HG02885 (cell line): Measurements from ENCODE around the gene ABCA3.

Experiments
- ATAC-seq: cut with Tn5 transposase; IDR thresholded peaks from one replicate; pipeline ENCODE4 v1.9.1; 2021; ENCODE audit warnings: mild to moderate bottlenecking; ENCODE audit not compliant: unreplicated experiment, poor library complexity

The ABCA3 gene

DNA sequence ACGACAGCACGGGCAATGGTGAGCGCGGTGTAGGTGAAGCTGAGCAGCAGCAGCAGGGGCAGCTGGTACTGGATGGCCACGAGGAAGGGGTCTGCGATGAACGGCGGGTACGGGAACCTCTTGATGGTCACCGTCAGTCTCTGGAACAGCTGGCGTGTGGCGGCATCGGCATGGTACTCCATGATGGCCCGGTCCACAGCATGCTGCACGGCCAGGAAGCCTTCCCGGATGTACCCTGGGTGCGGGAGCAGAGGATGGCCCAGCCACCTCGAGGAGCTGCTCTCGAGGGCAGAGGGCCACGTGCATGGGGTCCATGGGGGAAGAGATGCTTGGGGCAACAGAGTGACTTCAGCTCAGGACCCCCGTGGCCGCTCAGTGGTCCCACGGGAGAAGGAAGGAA, 20.9 kb downstream of the ABCA3 start:
- ATAC-seq, result no peak

DNA sequence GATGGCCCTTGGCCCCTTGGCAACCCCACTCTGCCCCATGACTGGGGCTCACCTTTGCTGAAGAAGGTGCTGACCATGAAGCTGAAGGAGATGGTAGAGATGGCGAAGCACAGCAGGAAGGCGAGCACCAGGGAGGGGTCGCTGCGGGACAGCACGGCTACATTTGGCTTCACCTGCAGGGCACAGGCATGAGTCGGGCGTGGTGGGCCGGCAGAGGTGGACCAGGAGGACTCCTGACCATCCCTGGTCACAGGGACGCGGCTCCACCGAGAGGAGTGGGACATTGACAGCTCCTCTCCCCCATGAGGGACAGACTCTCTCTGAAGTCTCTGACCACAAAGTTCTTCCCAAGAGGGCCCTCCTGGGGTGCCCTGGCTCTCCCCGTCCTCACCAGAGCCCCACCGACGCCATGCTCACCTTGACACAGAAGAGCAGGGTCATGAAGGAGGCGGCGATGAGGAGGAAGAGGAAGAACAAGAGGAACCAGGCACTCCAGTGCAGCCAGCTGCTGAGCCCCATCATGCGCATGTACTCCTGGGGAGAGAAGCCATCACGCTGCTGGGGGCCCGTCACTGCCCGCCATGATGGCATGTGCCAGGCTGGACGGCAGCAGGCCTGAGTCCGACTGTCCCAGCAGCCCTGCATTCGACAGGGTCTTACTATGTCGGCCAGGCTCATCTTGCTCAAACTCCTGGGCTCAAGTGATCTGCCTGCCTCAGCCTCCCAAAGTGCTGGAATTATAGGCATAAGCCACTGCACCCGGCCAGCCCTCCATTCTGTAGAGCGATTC, 23.1 kb downstream of the ABCA3 start:
- no peak for ATAC-seq

DNA sequence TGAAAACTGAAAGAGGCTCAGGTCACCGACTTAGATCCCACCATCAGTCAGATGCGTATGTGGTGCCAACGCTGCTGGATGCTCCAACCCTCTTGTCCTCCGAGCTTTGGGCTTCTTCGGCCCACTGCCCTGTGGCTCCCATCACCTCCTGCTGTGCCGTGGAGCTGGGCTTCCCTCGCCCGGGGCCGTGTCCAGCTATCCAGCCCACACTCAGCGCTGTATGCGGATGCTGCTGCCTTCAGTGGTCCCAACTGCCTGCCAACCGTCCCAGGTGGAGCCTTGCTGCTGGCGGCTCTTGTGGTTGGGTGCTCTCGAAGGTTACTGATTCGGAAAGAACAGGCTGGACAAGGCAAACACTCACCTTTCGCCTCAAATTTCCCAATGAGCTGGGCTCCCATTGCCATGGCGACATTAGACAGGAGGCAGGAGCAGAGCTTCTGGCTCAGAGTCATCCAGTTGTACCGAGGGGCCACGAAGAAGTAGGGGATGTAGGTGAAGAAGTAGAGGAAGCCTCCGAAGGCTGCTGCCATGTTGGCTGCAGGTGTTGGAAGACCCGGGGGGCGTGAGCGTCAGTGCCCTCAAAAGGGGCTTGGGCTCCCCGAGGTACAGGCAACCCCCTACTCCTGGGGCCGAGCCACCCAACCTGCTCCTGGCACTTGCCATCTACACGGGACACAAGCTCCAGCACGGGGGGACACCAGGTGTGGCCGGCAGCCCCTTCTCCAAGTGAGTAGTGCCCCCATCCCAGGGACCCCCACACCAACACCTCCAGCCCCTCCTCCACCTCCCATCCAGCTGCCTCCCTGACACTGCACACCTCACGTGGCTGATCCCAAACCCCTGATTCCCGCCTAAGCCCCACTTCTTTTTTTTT, 32.2 kb downstream of the ABCA3 start:
- no peak for ATAC-seq

DNA sequence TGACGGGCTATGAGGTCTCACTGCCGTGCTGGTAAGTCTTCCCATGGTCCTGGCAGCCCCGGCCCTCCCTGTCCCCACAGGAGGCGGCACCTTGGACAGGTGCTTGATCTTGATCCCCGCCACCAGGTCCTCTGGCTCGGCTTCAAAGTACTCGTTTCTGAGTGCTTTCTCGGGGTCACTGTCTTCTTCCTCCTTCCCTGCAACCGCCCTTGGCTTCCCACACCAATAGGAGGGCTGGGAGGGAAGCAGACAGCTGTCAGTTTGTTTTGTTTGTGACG, 40.7 kb downstream of the ABCA3 start:
- ATAC-seq, result no peak

DNA sequence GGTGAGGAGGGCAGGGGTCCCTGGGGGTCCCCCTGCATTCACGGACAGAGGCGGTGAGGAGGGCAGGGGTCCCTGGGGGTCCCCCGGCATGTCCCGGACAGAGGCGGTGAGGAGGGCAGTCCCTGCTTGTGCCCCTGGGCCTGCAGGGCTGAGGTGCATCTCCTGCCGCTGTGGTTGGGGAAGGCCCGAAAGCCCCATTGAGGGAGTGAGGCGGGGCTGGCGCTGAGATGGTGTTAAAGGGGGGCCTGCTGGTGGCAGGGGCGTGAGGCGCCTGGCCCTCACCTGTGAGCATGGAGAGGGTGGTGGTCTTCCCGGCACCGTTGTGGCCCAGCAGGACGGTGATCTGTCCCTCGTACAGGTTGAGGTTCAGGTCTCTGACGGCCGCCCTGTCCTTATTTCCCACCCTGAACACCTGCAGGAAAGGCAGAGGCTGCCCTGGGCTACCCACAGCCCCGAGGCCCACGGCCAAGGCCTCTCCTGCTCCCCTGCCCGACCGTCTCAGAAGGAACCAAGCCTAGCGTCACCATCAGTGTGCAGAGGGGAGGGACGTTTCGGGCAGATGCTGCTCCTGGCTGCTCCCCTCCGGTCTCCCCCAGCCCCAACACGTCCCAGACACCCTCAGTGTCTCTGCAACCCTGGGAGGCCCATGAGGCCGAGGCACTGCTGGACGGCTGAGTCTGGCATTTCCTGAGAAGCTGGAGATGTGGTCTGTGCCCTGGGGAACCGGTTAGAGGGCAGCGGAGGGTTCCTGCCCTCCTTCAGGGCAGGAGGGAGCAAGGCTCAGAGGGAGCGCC, 41.2 kb downstream of the ABCA3 start:
- no peak for ATAC-seq

DNA sequence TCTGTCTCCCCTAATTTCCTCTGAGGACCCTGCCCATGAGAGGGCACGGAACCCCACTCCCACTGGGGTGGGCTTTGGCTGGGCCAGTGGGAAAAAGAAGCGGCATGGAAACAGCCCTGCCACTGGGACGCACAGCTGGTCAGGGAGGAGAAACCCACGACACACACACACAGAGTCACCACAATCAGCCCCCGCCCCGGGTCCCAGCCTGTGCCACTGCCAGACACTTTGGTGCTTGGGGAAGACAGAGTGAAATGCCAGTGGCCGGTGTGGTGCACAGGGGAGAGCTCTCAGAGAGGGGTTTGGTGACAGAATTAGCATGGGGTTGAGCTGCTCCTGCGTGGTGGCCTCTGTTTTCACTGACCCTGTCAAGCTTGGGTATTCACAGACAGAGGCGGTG, 41.9 kb downstream of the ABCA3 start:
- ATAC-seq, result no peak

DNA sequence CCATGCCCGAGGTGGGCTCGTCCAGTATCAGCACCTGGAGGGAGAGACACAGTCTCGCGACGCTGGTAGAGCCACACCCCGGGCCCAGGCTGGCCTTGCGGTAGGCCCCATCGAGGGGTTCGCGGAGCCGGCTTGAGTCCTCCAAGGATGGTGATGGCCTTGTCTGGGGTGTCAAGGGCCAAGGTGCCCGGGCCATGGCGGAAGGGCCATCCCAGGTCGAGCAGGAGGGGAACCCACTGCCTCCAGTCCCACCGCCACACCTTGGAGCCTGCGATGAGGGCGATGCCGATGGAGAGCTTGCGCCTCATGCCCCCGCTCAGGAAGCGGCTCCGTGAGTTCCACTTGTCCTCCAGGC, 43.0 kb downstream of the ABCA3 start:
- ATAC-seq, result no peak

DNA sequence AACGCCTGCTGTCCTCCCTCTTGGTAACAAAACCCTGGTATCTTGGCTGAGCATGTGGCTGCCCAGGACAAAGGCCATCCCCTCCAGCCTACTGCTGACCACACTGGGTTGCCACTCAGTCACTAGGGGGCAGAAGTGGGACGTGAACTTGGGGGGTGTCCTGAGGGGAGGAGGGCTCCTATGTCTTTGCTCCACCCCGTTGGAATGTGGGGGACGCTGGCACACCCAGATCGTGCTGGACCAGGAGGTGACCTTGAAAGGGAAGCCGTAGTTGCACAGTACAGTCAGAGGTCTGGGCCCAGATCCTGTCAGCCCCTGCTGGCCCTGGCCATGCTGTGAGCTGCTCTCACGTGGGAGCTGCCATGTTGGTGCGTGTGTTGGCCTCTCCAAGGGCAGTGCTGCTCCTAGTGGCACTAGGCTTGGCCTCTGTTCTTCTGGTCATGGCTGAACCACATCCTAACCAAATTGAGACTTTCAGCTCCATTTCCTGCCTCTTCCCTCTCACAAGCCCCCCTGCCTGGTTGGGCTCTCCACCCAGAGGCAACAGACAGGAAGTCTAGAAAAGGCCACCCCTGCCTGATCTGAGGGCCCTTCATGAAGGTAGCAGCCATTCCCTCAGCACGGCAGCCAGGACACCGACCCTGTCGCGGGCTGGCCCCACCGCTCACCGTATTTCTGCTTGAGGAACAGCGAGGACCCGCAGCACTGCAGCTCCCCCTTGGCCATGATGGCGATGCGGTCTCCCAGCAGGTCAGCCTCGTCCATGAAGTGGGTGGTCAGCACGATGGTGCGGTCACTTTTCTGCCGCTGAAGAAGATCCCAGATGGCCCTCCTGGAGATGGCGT, 43.6 kb downstream of the ABCA3 start:
- no peak for ATAC-seq

DNA sequence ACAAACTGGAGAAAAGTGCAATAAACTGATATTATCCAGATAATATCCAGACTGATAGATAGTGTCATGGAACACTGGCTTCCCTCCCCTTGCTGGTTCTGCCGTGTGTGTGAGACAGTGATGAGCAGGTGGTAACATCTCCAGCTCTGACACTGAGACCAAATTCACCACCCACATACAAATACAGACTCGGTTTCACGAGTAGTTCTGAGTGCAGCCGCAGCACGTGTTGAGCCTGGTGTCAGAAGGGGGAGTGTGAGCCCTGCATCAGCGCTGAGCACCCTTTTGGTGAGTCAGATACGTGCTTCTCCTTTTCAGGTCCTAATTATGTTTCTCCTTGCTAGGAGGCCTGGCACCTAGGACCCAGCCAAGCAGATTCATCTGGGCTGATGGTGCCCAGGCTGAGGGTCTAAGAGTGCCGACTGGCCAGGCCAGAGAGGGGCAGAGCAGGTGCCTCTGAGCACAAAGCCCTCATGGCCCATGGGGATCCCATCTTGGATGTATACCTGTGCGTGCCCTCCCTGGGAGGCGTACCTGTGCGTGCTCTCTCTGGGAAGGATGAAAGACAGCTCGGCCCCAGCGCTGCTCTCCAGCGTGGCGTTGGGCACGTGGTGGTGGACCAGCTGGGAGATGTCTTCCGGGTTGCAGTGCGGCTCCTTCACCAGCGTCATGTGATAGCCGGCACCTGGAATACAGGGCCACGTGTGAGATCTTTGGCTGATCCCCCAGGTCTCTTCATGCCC, 45.3 kb downstream of the ABCA3 start:
- ATAC-seq, result peak; percentile 69

DNA sequence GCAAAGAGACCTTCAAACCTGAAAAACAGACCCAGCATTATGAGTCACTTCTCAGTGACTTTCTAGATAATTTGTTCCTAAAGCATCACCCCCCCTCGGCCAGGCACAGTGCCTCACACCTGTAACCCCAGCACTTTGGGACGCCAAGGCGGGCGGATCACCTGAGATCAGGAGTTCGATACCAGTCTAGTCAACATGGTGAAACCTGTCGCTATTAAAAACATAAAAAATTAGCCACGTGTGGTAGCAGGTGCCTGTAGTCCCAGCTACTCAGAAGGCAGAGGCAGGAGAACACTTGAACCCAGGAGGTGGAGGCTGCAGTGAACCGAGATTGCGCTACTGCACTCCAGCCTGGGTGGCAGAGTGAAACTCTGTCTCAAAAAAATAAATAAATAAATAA, 48.3 kb downstream of the ABCA3 start:
- no peak for ATAC-seq

DNA sequence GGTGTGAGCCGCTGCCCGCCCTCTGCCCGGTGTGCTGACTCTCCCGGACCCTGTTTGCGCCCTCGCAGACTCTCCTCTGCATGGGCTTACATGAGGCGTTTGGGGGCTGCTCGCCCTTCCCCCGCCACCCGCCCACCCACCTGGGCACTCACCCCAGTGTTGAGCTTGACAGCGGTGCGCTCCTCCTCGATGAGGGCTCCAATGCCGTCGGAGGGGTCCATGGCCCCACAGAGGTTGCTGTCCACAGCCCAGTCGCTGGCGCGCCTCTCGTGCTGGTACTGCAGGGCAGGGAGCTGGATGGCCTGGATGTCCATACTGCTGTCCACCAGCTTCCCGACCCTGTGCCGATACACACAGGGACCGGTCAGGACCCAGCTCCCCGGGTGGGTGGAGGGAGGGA, 51.2 kb downstream of the ABCA3 start:
- ATAC-seq, result no peak

DNA sequence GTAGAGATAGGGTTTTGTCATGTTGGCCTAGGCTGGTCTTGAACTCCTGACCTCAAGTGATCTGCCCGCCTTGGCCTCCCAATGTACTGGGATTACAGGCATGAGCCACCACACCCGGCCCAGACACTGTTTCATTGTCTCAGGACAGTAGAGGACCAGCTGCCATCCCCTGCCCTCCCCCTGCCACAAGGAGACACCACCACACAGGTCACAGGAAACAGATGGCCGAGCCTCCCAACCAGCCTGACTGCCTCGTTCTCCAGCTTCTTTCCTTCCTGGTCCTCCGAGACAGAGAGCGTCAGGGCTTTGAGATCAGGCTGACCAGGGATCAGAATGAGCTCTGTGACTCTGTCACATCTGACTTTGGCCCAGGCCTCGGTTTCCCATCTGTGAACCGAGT, 51.8 kb downstream of the ABCA3 start:
- ATAC-seq, result no peak

DNA sequence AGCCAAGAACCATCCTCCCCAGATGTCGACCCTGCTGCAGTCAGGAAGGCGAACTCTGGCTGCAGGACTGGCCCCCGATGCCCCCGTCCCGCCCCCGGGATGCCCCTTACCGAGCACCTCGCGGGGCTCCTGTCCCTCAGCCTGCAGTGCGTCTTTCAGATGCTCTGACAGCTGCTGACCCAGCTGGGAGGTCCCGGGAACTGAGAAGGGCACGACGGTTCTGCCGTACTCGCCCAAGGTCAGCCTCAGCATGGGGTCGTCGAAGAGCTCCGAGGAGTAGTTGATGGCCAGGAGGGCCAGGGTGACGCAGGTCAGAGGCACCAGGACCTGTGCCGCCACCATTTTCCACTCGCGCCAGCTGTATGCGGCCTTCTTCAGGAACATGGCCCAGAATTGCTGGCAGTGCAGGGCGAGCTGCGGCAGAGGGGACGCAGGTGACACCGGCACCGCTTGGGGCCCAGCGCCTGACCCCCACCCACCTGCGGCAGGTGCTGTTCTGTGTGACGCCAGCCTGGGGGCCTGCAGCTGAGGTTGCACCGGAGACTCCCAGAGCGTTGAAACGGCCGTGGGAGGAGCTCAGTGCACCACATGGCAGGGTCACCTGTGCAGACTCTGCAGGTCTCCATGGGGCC, 52.5 kb downstream of the ABCA3 start:
- no peak for ATAC-seq

DNA sequence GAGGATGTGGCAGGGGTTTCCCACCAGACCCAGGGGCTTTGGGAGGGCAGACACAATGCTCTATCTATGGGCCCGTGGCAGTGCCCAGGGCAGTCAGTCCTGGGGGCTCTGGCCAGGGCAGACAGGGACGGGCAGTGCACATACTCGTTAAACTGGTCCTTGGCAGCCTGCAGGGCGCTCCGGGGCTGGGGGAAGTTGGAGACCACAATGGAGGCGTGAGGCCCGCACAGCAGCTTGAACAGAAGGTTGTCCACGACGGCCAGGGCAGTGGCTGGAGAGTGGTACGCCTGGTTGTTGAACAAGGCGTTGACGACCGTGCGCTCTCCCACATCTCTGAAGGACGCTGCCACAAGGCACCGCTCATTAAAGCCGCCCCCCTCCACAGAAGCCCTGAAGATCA, 54.0 kb downstream of the ABCA3 start:
- ATAC-seq, result no peak

DNA sequence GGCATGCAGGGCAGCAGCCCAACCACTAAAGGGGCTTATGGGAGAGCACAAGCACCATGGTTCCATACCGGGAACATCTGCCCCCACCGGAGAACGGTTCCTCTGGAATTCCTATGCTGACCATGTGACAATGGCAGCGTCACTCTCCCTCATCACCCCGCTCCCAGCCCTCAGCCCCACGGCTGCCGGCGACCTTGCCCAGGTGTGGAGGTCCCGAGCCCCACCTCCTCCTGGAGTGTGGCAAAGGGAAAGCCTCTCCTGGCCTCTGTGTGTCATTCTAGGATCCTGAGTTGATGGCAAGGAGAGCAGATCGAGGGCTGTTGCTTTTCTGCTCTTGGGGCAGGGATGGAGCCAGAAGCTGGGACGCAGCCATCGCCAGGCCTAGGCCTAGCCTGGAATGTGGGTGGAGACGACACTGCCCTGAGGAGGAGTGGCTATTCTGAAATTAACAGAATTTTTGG, 54.8 kb downstream of the ABCA3 start:
- no peak for ATAC-seq

DNA sequence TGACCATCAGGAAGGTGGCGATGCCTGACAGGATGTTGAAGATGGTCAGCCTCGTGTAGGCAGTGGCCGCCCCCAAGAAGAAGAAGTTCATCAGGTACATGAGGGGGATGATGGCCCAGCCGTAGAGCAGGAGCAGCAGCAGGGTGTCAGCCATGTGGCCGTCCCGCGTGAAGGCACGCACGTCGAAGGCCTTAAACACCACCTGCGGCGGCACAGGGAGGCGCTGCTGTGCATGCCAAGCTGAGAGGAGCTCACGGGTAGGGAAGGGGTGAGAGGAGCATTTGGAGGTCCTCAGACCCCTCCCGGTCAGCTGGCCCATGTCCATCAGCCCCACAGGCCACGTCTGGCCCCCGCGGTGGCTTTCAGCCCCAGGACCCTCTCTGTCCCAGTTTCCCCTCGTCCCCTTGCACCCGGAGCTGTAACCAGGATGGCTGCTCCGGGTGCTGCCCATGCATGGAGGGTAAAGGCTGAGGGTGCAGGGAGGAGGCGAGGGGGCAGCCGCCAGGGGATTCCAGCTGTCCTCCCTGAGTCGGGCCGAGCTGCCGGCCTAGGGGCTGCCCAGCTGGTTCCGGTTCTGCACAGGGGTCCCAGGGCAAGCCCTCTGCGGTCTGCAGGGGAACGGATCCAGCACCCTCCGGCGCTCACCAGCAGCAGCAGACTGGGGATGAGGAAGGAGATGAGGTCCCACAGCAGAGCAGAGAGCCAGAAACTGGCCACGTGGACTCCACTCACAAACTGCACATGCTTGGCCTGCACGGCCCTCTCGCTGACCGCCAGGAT, 55.5 kb downstream of the ABCA3 start:
- ATAC-seq, result no peak

DNA sequence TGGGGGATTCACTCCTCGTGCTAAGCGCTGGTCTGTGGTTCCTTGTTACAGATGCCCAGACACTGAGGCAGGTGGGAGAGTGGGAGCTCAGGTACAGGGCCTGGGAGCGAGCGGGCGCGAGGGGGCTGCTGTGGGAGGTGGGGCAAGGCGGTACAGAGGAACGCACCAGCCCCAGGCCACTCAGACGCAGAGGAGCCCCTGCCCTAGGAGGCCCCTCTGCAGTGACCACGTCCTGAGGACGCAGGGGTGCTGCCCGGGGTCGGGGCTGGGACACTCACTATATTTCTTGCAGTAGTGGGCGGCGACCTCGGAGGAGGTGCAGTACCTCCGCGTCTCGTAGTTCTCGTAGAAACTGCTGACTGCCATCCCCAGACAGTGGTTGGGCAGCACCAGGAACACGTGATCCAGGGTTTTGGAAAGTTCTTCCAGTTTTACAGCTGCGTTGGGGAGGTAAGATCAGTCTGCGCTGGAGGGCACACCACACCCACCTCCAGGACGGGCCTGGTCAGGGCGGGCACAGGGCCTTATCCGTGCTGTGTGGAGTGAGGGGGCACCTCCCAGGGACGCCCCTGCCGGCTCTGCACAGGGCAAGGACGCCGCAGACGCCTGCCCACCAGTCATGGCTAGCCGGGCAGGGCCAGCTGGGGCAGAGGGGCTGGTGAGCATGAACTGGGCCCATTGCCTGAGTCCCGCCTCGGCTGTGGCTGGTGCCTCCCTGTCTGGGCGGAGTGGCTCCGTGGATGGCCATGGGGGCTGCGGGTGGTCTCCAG, 56.3 kb downstream of the ABCA3 start:
- no peak for ATAC-seq
